ENCODE data around the gene OSBPL10.

Gene OSBPL10

DNA sequence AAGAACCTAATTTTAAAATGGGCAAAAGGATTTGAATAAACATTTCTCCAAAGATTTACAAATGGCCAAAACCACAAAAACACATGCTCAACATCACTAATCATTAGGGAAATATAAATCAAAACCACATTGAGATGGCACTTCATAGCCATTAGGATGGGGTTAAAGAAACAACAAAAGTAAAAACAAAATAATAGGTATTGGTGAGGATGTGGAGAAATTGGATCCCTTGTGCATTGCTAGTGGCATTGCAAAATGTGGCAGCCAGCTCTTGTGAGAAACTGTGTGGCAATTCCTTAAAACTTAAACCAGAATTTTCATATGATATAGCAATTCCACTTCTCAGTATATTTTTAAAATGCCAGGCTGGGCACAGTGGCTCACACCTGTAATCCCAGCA lies 321.8 kb downstream of the OSBPL10 start:
- Histone ChIP-seq H3K4me2 (ENCODE audit: low read length) (no peak overlapping the region), H3K27ac (no peak overlapping the region), H3K9ac (no peak overlapping the region), H2AFZ (no peak overlapping the region), H3K4me1 (no peaks in the 10 kb centered on the region), H3K9me3 (ENCODE audit: control insufficient read depth, low read length) (no peaks in the 10 kb centered on the region), H3K27me3 (ENCODE audit: control insufficient read depth, insufficient read depth, low read length) (no peaks in the 10 kb centered on the region), H3K79me2 (no peaks in the 10 kb centered on the region), H3K36me3 (ENCODE audit: control insufficient read depth, insufficient read depth, low read length) (no peaks in the 10 kb centered on the region), H3K4me3 (ENCODE audit: low read depth, low read length) (no peak overlapping the region)
- TF ChIP-seq CTCF (IDR thresholded peaks at IDR 0.05): no peak

DNA sequence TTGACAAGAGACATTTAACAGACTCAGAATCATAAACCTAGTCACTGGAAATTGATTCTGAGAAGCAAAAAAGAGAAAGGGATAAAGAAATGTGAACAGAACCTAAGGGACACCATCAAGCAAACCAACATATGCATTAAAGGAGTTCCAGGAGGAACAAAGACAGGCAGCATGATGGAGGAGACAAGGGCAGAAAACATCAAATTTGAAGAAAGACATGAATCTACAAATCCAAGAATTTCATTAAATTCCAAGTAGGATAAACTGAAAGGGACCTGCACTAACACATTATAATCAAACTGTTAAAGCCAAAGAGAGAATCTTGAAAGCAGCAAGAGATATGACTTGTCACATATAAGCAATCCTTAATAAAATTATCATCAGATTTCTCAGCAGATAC lies 326.1 kb downstream of the OSBPL10 start:
- Histone ChIP-seq H3K9ac (no peak overlapping the region), H3K4me2 (ENCODE audit: low read length) (no peak overlapping the region), H3K36me3 (ENCODE audit: control insufficient read depth, insufficient read depth, low read length) (no peaks in the 10 kb centered on the region), H3K4me1 (no peaks in the 10 kb centered on the region), H3K27ac (no peak overlapping the region), H3K4me3 (ENCODE audit: low read depth, low read length) (no peak overlapping the region), H3K9me3 (ENCODE audit: control insufficient read depth, low read length) (peaks cover 4% of the 10 kb centered on the region), H2AFZ (no peak overlapping the region), H3K27me3 (ENCODE audit: control insufficient read depth, insufficient read depth, low read length) (no peaks in the 10 kb centered on the region), H3K79me2 (no peaks in the 10 kb centered on the region)
- no peak for TF ChIP-seq CTCF (IDR thresholded peaks at IDR 0.05)

DNA sequence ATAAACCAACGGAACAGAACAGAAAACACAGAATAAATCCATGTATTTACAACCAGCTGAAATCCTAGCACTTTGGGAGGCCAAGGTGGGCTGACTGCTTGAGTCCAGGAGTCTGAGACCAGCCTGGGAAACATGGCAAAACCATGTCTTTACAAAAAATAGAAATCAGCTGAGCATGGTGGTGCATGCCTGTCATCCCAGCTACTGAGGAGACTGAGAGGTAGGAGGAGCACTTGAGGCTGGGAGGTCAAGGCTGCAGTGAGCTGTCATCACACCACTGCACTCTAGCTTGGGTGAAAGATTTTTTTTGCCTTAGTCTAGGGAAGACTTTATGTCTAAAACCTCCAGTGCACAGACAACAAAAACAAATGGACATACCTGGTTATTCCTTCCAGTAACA lies 327.6 kb downstream of the OSBPL10 start:
- no peaks in the 10 kb centered on the region for H3K36me3 ChIP-seq (ENCODE audit: control insufficient read depth, insufficient read depth, low read length)
- no peak overlapping the region for H3K9ac ChIP-seq
- no peaks in the 10 kb centered on the region for H3K27me3 ChIP-seq (ENCODE audit: control insufficient read depth, insufficient read depth, low read length)
- no peak overlapping the region for H3K4me3 ChIP-seq (ENCODE audit: low read depth, low read length)
- H3K9me3 ChIP-seq (ENCODE audit: control insufficient read depth, low read length): peaks cover 4% of the 10 kb centered on the region
- no peak for TF ChIP-seq CTCF (IDR thresholded peaks at IDR 0.05)
- no peaks in the 10 kb centered on the region for H3K4me1 ChIP-seq
- no peak overlapping the region for H3K4me2 ChIP-seq (ENCODE audit: low read length)
- no peaks in the 10 kb centered on the region for H3K79me2 ChIP-seq
- no peak overlapping the region for H3K27ac ChIP-seq
- no peak overlapping the region for H2AFZ ChIP-seq

DNA sequence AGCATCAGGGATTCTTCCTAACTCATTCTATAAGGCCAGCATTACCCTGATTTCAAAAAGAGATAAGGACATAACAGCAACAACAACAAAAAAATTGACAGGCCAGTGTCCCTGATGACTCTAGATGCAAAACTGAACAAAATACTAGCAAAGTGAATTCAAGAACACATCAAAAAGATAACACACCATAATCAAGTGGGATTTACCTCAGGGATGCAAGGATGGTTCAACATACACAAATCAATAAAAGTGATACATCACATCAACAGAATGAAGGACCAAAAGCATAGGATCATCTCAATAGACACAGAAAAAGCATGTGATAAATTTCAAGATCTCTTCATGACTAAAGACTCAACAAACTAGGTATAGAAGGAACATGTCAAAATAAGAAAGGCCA lies 328.8 kb downstream of the OSBPL10 start:
- no peaks in the 10 kb centered on the region for H3K4me1 ChIP-seq
- H3K27me3 ChIP-seq (ENCODE audit: control insufficient read depth, insufficient read depth, low read length): no peaks in the 10 kb centered on the region
- peaks cover 4% of the 10 kb centered on the region for H3K9me3 ChIP-seq (ENCODE audit: control insufficient read depth, low read length)
- H3K36me3 ChIP-seq (ENCODE audit: control insufficient read depth, insufficient read depth, low read length): no peaks in the 10 kb centered on the region
- H3K4me3 ChIP-seq (ENCODE audit: low read depth, low read length): no peak overlapping the region
- H3K9ac ChIP-seq: no peak overlapping the region
- H3K4me2 ChIP-seq (ENCODE audit: low read length): no peak overlapping the region
- H3K27ac ChIP-seq: no peak overlapping the region
- no peak overlapping the region for H2AFZ ChIP-seq
- no peaks in the 10 kb centered on the region for H3K79me2 ChIP-seq
- TF ChIP-seq CTCF (IDR thresholded peaks at IDR 0.05): no peak

DNA sequence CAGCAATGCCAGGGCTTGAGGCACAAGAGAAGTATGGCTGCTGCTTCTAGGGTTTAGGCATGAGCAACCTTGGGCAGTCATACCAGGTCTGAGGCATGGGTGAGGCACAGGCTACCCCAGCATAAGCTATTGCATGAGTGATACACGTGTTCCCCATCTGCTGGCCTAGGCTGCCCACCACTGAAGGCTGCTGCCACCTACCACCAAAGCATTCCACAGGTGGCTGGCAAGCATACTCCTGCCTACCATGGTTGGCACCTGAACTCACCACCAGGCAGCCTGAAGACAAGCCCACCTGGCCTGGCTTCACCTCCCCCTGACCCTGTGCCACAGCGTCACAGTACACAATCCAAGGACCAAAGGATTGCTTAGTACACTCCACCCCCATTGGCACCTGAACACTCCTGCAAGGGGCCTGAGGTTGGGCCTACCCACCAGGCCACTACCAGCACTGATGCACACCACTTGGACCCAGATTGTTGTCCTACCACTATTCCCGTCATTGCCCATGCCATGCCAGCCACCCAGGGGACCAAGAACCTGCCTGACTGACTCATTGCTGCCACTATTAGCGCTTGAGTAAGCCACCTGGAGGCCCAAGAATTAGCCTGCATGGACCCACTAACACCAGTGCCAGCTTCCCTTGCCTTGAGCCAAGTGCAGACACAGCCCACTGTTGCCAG lies 332.6 kb downstream of the OSBPL10 start:
- no peaks in the 10 kb centered on the region for H3K79me2 ChIP-seq
- TF ChIP-seq CTCF (IDR thresholded peaks at IDR 0.05): no peak
- H2AFZ ChIP-seq: no peak overlapping the region
- H3K4me2 ChIP-seq (ENCODE audit: low read length): no peak overlapping the region
- H3K27me3 ChIP-seq (ENCODE audit: control insufficient read depth, insufficient read depth, low read length): no peaks in the 10 kb centered on the region
- no peak overlapping the region for H3K4me3 ChIP-seq (ENCODE audit: low read depth, low read length)
- H3K9me3 ChIP-seq (ENCODE audit: control insufficient read depth, low read length): peaks cover 4% of the 10 kb centered on the region
- H3K9ac ChIP-seq: no peak overlapping the region
- H3K36me3 ChIP-seq (ENCODE audit: control insufficient read depth, insufficient read depth, low read length): no peaks in the 10 kb centered on the region
- no peaks in the 10 kb centered on the region for H3K4me1 ChIP-seq
- H3K27ac ChIP-seq: no peak overlapping the region

Measured in parathyroid adenoma (tissue), 2 donors.